ACC112 (cell line): ENCODE results near the gene MCTP1.

Source experiments
- H2AFZ ChIP-seq: fragments of 200-600 bp; sonication (generic); one replicate; pipeline ENCODE4 v1.6.0; 2017; ENCODE audit warnings: antibody characterized with exemption, low read length; ENCODE audit not compliant: unreplicated experiment
- H3K27ac ChIP-seq: fragments of 200-600 bp; sonication (generic); 2 replicates; pipeline ENCODE4 v1.5.1; 2014; ENCODE audit warnings: low read depth, mild to moderate bottlenecking, antibody characterized with exemption, low read length, moderate library complexity
- H3K27me3 ChIP-seq: fragments of 200-600 bp; sonication (generic); 2 replicates; pipeline ENCODE4 v1.6.1; 2014; ENCODE audit warnings: mild to moderate bottlenecking, antibody characterized with exemption, low read length, moderate library complexity, mixed read lengths; ENCODE audit not compliant: insufficient read depth
- H3K36me3 ChIP-seq: fragments of 200-600 bp; sonication (generic); 2 replicates; pipeline ENCODE4 v1.6.1; 2016; ENCODE audit warnings: mild to moderate bottlenecking, antibody characterized with exemption, low read length, moderate library complexity, mixed read lengths; ENCODE audit not compliant: insufficient read depth
- H3K4me1 ChIP-seq: fragments of 200-600 bp; sonication (generic); one replicate; pipeline ENCODE4 v1.6.1; 2016; ENCODE audit warnings: low read length, mixed read lengths; ENCODE audit not compliant: insufficient read depth, unreplicated experiment, control insufficient read depth
- H3K4me3 ChIP-seq: fragments of 200-600 bp; sonication (generic); 2 replicates; pipeline ENCODE4 v1.5.1; 2014; ENCODE audit warnings: mild to moderate bottlenecking, low read depth, low read length
- H3K79me2 ChIP-seq: fragments of 200-600 bp; sonication (generic); one replicate; pipeline ENCODE4 v1.6.0; 2016; ENCODE audit warnings: low read length; ENCODE audit not compliant: control insufficient read depth, unreplicated experiment, insufficient read depth

The MCTP1 gene

DNA sequence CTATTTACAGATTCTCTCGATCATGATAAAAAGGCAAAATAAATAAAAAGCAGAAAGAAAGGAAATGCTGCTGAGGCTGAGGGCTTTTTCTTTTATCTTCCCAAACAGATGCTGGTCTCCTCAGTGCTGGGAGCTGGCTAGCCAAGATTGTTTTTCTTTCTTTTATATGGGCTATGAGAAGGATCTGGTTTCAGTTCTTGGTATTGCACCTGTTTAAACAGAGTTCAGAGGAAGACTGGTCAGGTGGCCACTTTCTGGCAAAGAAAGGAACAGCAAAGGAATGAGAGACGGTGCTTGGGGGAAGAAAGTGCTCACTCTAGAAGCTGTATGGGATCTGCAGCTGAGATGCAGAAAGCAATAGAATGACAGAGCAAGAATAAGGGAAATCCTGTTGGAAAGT lies 577.5 kb downstream of the MCTP1 start:
- H3K4me1 ChIP-seq, result peaks cover 11% of the 10 kb centered on the region
- H2AFZ ChIP-seq, result no peak overlapping the region
- no peaks in the 10 kb centered on the region for H3K79me2 ChIP-seq
- no peaks in the 10 kb centered on the region for H3K27me3 ChIP-seq
- no peak overlapping the region for H3K4me3 ChIP-seq
- no peak overlapping the region for H3K27ac ChIP-seq
- peaks cover 3% of the 10 kb centered on the region; the same call in 1 of the 2 replicates for H3K36me3 ChIP-seq

- no peaks in the 10 kb centered on the region for H3K27me3 ChIP-seq
- no peak overlapping the region for H2AFZ ChIP-seq
- H3K79me2 ChIP-seq, result no peaks in the 10 kb centered on the region
- H3K4me1 ChIP-seq, result peaks cover 11% of the 10 kb centered on the region
- no peak overlapping the region for H3K4me3 ChIP-seq
- H3K36me3 ChIP-seq, result no peaks in the 10 kb centered on the region; the same call in 1 of the 2 replicates
- no peak overlapping the region for H3K27ac ChIP-seq
Observed at GRCh38 chr5:94705427-94705826, 579.5 kb downstream of the MCTP1 start.

DNA sequence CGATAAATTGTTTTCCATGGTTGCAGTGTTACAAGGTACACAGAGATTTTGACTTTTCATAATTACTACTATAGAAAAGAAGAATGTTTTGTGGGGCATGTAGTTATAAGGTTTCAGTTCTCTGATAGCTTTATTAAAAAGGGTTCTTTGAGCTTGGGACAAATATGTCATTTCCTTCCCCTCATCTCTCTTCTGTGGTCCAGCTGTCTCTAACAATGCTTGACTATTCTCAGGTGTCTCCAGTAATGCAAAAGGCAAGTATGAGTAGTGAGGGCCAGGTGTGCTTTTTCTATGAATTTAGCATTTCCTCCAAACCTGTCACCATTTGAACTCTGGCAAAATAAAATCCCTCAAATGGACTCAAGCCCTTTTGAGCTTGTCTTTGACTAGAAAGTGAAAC lies 582.2 kb downstream of the MCTP1 start:
- H3K36me3 ChIP-seq, result no peaks in the 10 kb centered on the region
- H3K27ac ChIP-seq, result no peak overlapping the region
- no peaks in the 10 kb centered on the region for H3K79me2 ChIP-seq
- no peaks in the 10 kb centered on the region for H3K27me3 ChIP-seq
- H2AFZ ChIP-seq, result no peak overlapping the region
- H3K4me1 ChIP-seq, result peaks cover 11% of the 10 kb centered on the region
- no peak overlapping the region for H3K4me3 ChIP-seq

GRCh38 chr5:94700592-94700991 lies 584.3 kb downstream of the MCTP1 start:
- Histone ChIP-seq H3K27me3 (no peaks in the 10 kb centered on the region), H3K27ac (no peak overlapping the region), H3K79me2 (no peaks in the 10 kb centered on the region), H3K4me3 (no peak overlapping the region), H3K36me3 (no peaks in the 10 kb centered on the region), H2AFZ (no peak overlapping the region), H3K4me1 (peaks cover 9% of the 10 kb centered on the region)

- no peaks in the 10 kb centered on the region for H3K27me3 ChIP-seq
- H3K79me2 ChIP-seq, result no peaks in the 10 kb centered on the region
- H3K4me3 ChIP-seq, result no peak overlapping the region
- no peak overlapping the region for H3K27ac ChIP-seq
- H2AFZ ChIP-seq, result no peak overlapping the region
- H3K4me1 ChIP-seq, result peaks cover 4% of the 10 kb centered on the region
- no peaks in the 10 kb centered on the region for H3K36me3 ChIP-seq
Observed at GRCh38 chr5:94699562-94699961, 585.3 kb downstream of the MCTP1 start.

DNA sequence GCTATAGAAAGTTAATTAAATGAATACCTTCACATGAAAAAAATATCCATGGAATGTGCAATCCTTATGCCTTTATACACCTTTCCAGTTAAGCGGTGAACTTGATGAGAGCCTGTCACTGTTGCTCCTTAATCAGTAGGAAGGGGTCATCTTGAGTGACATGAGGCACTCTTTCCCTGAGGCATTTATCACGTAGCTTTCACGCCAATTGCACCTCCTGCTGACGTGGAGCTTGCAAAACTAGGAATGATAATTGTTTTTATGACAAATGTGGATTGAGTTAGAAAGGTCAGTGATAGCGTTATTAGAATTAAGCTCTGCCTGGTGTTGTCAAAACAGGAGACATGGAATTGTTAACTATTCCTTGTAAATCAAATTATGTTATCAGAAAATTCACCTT lies 586.7 kb downstream of the MCTP1 start:
- no peak overlapping the region for H3K4me3 ChIP-seq
- no peak overlapping the region for H3K27ac ChIP-seq
- H3K27me3 ChIP-seq, result no peaks in the 10 kb centered on the region
- H2AFZ ChIP-seq, result no peak overlapping the region
- H3K4me1 ChIP-seq, result peaks cover 13% of the 10 kb centered on the region
- H3K36me3 ChIP-seq, result no peaks in the 10 kb centered on the region
- H3K79me2 ChIP-seq, result no peaks in the 10 kb centered on the region

GRCh38 chr5:94694671-94695070 lies 590.2 kb downstream of the MCTP1 start:
- H3K4me3 ChIP-seq, result no peak overlapping the region
- H3K36me3 ChIP-seq, result peaks cover 2% of the 10 kb centered on the region; the same call in 1 of the 2 replicates
- H3K79me2 ChIP-seq, result no peaks in the 10 kb centered on the region
- H3K27ac ChIP-seq, result no peak overlapping the region
- no peak overlapping the region for H2AFZ ChIP-seq
- no peaks in the 10 kb centered on the region for H3K27me3 ChIP-seq
- H3K4me1 ChIP-seq, result peaks cover 24% of the 10 kb centered on the region

- Histone ChIP-seq H3K4me1 (peaks cover 31% of the 10 kb centered on the region), H3K27ac (peak overlapping the region; percentile 23; the same call in 1 of the 2 replicates), H3K27me3 (no peaks in the 10 kb centered on the region), H3K4me3 (no peak overlapping the region), H2AFZ (no peak overlapping the region), H3K36me3 (peaks cover 5% of the 10 kb centered on the region; the same call in 1 of the 2 replicates), H3K79me2 (no peaks in the 10 kb centered on the region)
Observed at GRCh38 chr5:94693845-94694370, 591.0 kb downstream of the MCTP1 start.

DNA sequence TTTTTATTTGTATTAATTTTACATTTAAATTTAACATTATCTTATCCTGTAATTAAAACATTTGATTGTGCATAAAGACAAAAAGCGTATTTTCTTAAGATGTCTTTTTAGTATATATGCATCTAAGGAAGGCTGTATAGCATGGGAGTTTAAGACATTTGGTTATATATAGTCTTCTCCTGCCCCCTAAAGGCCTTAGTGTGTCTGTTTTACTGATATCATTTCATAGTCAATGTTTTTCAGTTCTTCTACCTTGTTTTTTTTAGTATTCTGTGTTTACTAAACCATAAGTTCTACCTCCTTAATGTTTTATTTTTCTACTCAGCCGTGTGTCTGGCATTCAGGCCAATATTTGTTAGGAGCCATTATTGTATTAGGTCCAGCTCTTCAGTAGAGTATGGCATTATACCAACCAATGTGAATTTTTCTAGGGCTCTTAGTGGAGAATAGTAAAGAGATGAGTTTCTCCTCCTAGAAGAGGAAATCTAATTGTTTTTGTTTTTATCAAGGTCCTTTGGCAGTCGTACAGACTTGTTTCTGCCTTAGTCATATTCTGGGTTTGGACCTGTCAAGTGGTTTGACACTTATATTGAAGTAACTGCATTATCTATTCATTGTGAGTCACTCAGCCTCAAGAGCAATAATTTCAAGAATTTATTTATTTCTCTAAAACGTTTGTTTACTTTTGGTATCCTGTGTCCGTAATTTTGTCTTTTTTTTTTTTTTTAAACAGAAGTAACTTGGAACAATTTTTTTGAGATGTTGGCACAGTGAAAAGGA lies 591.7 kb downstream of the MCTP1 start:
- H3K27me3 ChIP-seq, result no peaks in the 10 kb centered on the region
- H3K27ac ChIP-seq, result peak overlapping the region; percentile 71
- no peak overlapping the region for H2AFZ ChIP-seq
- H3K4me3 ChIP-seq, result no peak overlapping the region
- peaks cover 9% of the 10 kb centered on the region; the same call in 1 of the 2 replicates for H3K36me3 ChIP-seq
- H3K4me1 ChIP-seq, result peaks cover 34% of the 10 kb centered on the region
- no peaks in the 10 kb centered on the region for H3K79me2 ChIP-seq

- Histone ChIP-seq H3K4me1 (peaks cover 34% of the 10 kb centered on the region), H3K79me2 (no peaks in the 10 kb centered on the region), H2AFZ (no peak overlapping the region), H3K27me3 (no peaks in the 10 kb centered on the region), H3K4me3 (no peak overlapping the region; the same call in 1 of the 2 replicates), H3K27ac (peak overlapping the region; percentile 71), H3K36me3 (peaks cover 9% of the 10 kb centered on the region; the same call in 1 of the 2 replicates)
Observed at GRCh38 chr5:94692581-94692980, 592.3 kb downstream of the MCTP1 start.

DNA sequence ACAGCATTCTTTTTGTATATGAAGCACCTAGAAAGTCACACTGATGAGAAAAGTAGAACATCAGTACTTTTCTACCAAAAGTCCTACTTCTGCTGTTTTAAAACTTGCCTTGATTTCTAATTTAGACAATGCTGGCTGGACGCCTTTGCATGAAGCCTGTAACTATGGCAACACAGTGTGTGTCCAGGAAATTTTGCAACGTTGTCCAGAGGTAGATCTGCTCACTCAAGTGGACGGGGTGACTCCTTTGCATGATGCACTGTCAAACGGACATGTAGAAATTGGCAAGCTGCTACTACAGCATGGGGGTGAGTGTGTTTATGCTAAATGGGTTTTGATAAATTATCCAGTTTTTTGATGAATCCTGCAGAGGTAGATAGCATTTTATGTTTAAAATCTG lies 592.9 kb downstream of the MCTP1 start:
- no peak overlapping the region for H3K4me3 ChIP-seq
- no peaks in the 10 kb centered on the region for H3K79me2 ChIP-seq
- H3K27me3 ChIP-seq, result no peaks in the 10 kb centered on the region
- peaks cover 34% of the 10 kb centered on the region for H3K4me1 ChIP-seq
- H2AFZ ChIP-seq, result no peak overlapping the region
- H3K27ac ChIP-seq, result peak overlapping the region; percentile 71
- peaks cover 9% of the 10 kb centered on the region; the same call in 1 of the 2 replicates for H3K36me3 ChIP-seq
